Lung (tissue), 12 donors: ENCODE measurements around the gene TMEM94. TPM values are rescaled to one million over a fixed set of nuclear protein-coding genes. Genes with fewer than 3 reads are reported as not detected.
A peak's percentile ranks its signal among the peaks of the same experiment; 100 is the strongest.

Experiments
- ATAC-seq: fragments of 200-7000 bp; cut with Tn5 transposase; one replicate; pipeline ENCODE4 v1.9.1; 2020; ENCODE audit warnings: moderate number of reproducible peaks; ENCODE audit not compliant: insufficient read depth, low FRiP score
- DNase-seq, 3 donors: peaks; one replicate each; pipeline ENCODE4 v3.0.0-alpha.2; 2013 to 2017
- H3K27ac ChIP-seq, 2 donors: one replicate each; pipeline ENCODE4 v1.5.1; 2013; ENCODE audit warnings: mild to moderate bottlenecking in 2 of 2, moderate library complexity in 2 of 2, control low read depth in 1 of 2, inconsistent platforms in 1 of 2, low read depth in 1 of 2, low read length in 1 of 2
- H3K27me3 ChIP-seq, 3 donors: one replicate each; pipeline ENCODE4 v1.5.1; 2013; ENCODE audit warnings: low read length in 2 of 3; ENCODE audit not compliant: control insufficient read depth in 3 of 3, insufficient read depth in 3 of 3
- H3K36me3 ChIP-seq, 4 donors: one replicate each; pipeline ENCODE4 v1.5.1; 2013; ENCODE audit warnings: low read length in 4 of 4, mild to moderate bottlenecking in 1 of 4, moderate library complexity in 1 of 4; ENCODE audit not compliant: control insufficient read depth in 4 of 4, insufficient read depth in 4 of 4
- H3K4me1 ChIP-seq, 5 donors: one replicate each; pipeline ENCODE4 v1.5.1; 2013; ENCODE audit warnings: low read length in 5 of 5, mild to moderate bottlenecking in 2 of 5, moderate library complexity in 1 of 5; ENCODE audit not compliant: control insufficient read depth in 5 of 5, insufficient read depth in 5 of 5
- H3K4me3 ChIP-seq: one replicate; pipeline ENCODE4 v1.5.1; 2013; ENCODE audit warnings: mild to moderate bottlenecking, control low read depth, moderate library complexity
- H3K9ac ChIP-seq, 2 donors: one replicate each; pipeline ENCODE4 v1.5.1; 2013; ENCODE audit warnings: low read length in 2 of 2, control low read depth in 1 of 2; ENCODE audit not compliant: insufficient read depth in 1 of 2
- H3K9me3 ChIP-seq, 4 donors: one replicate each; pipeline ENCODE4 v1.5.1; 2013; ENCODE audit warnings: low read length in 3 of 4, mild to moderate bottlenecking in 1 of 4, moderate library complexity in 1 of 4; ENCODE audit not compliant: control insufficient read depth in 4 of 4, insufficient read depth in 3 of 4
- CTCF ChIP-seq: IDR thresholded peaks from 2 replicates; pipeline ENCODE4 v1.5.1; 2012; ENCODE audit warnings: mild to moderate bottlenecking; ENCODE audit errors: control extremely low read depth, extremely low read depth
- WGBS, 2 donors: extraction: QIAGEN DNeasy Blood & Tissue Kit; methylation state at CpG; one replicate each; pipeline ENCODE4 v1.1.7; 2013; 5-methylcytosine and 5-hydroxymethylcytosine counted together
- polyA plus RNA-seq, 2 donors: library from polyadenylated mRNA; stranded (reverse); fragments of 200-250 nt; gene quantifications; one replicate each; pipeline ENCODE4 v1.2.1, GENCODE V29; 2013
- total RNA-seq, 2 donors: library from RNA; depleted of rRNA in 1 of 2; stranded (reverse); fragments of >200 nt in 1 of 2; gene quantifications; one replicate each; pipeline ENCODE4 v1.2.1, GENCODE V29; 2014 to 2021
- donor health status: control.
- donor health status: control.
- donor health status: Bipolar disorder and iron deficiency.
- donor health status: healthy.
- donor health status: DM: yes; HTN: yes; CAD: no.

Gene TMEM94
- total and polyA plus RNA-seq, 4 donors, result 40.0 to 82.3 (median 53.3) TPM

- Histone ChIP-seq H3K27me3 (no peaks in the 10 kb centered on the region), H3K4me3 (no peak overlapping the region), H3K9ac (no peak overlapping the region), H3K4me1 (peaks cover 0 to 35% (median 4%) of the 10 kb centered on the region in 5 donors), H3K36me3 (peaks cover 0 to 6% (median 1%) of the 10 kb centered on the region in 4 donors), H3K27ac (peak overlapping the region in 1 of 2 donors; percentile 12), H3K9me3 (no peaks in the 10 kb centered on the region)
- ATAC-seq (no peak), DNase-seq (no peak)
- WGBS, 2 donors, result 95% methylated on average over 10 to 12 of the region's 12 CpGs
- TF ChIP-seq CTCF, result no peak
Measured at GRCh38 chr17:75485688-75486087, 29.3 kb downstream of the TMEM94 start.

- no peak for TF ChIP-seq CTCF
- no peaks in the 10 kb centered on the region for H3K9me3 ChIP-seq
- WGBS, 2 donors, result 82 to 86% methylated on average over 14 of the region's 14 CpGs
- peaks cover 0 to 6% (median 3%) of the 10 kb centered on the region in 4 donors for H3K36me3 ChIP-seq
- H3K4me1 ChIP-seq, result peaks cover 0 to 40% (median 3%) of the 10 kb centered on the region in 5 donors
- DNase-seq (no peak), ATAC-seq (no peak)
- H3K27ac ChIP-seq, result peak overlapping the region in 1 of 2 donors; percentile 88
- no peak overlapping the region for H3K9ac ChIP-seq
- no peaks in the 10 kb centered on the region for H3K27me3 ChIP-seq
- no peak overlapping the region for H3K4me3 ChIP-seq
Measured at GRCh38 chr17:75486151-75486550, 29.7 kb downstream of the TMEM94 start.

GRCh38 chr17:75486951-75487350 lies 30.5 kb downstream of the TMEM94 start:
- WGBS, 2 donors, result 80 to 88% methylated on average over 5 of the region's 5 CpGs
- TF ChIP-seq CTCF, result no peak
- Histone ChIP-seq H3K9ac (no peak overlapping the region), H3K36me3 (peaks cover 0 to 6% (median 4%) of the 10 kb centered on the region in 4 donors), H3K27me3 (no peaks in the 10 kb centered on the region), H3K4me1 (peaks cover 0 to 36% (median 3%) of the 10 kb centered on the region in 5 donors), H3K4me3 (no peak overlapping the region), H3K27ac (peak overlapping the region in 1 of 2 donors; percentile 88), H3K9me3 (no peaks in the 10 kb centered on the region)
- DNase-seq (no peak), ATAC-seq (no peak)

GRCh38 chr17:75487351-75488070 lies 31.1 kb downstream of the TMEM94 start:
- DNase-seq, result no peak
- Histone ChIP-seq H3K27me3 (no peaks in the 10 kb centered on the region), H3K27ac (peak overlapping the region in 1 of 2 donors; percentile 88), H3K36me3 (peaks cover 0 to 10% (median 4%) of the 10 kb centered on the region in 4 donors), H3K9ac (no peak overlapping the region), H3K4me1 (peaks cover 0 to 36% (median 3%) of the 10 kb centered on the region in 5 donors), H3K4me3 (no peak overlapping the region), H3K9me3 (no peaks in the 10 kb centered on the region)
- ATAC-seq, result no peak
- WGBS, 2 donors, result 20 to 44% methylated on average over 12 of the region's 12 CpGs
- no peak for TF ChIP-seq CTCF
